GM21447 (cell line): Measurements from ENCODE around the gene SUSD1.
A peak's percentile ranks its signal among the peaks of the same experiment; 100 is the strongest.

Experiments
- ATAC-seq: cut with Tn5 transposase; IDR thresholded peaks from one replicate; pipeline ENCODE4 v1.9.1; 2021; ENCODE audit not compliant: unreplicated experiment

SUSD1 gene

DNA sequence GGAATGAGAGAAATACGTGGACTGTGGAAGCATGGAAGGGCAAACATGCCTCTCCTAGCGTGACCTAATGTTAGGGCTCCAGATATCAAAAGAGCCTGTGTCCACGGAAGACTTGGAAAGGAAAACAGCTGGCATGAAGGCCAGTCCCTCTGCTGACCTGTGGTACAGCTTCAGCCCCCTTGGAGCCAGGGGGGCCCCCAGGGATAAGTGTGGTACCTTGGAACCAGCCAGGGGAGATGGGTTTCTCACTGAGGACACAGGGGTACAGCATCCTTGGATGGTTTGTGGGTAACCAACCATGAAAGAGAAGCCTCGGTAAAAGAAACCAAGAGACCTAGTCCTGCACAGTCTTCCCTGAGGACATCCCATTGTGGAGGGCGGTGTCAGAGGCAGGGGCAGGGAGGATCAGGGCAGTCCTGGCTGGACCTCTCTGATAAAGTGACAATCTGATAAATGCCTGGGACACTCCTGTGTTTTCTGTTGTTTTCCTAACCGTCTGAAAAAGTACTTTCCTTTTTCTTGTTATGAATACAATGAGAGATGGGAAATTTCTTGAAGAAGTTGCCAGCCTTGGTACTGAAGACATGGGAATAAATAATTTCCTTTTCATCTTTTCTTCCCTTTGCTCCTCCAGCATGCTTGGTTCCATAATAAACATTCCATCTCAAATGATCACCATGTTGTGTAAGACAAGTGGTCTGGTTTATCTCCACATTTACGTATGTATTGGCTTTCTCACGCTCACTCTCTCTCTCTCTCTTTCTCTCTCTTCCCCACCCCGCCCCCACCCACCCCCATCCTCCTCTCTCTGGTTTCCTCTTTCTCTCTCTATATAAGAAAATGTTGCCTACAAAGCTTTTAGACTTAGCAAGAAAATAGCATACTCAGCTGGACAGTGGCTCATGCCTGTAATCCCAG is 102.1 kb downstream of the SUSD1 start:
- ATAC-seq = no peak

GRCh38 chr9:112069318-112070169 is 105.6 kb downstream of the SUSD1 start:
- ATAC-seq = no peak

DNA sequence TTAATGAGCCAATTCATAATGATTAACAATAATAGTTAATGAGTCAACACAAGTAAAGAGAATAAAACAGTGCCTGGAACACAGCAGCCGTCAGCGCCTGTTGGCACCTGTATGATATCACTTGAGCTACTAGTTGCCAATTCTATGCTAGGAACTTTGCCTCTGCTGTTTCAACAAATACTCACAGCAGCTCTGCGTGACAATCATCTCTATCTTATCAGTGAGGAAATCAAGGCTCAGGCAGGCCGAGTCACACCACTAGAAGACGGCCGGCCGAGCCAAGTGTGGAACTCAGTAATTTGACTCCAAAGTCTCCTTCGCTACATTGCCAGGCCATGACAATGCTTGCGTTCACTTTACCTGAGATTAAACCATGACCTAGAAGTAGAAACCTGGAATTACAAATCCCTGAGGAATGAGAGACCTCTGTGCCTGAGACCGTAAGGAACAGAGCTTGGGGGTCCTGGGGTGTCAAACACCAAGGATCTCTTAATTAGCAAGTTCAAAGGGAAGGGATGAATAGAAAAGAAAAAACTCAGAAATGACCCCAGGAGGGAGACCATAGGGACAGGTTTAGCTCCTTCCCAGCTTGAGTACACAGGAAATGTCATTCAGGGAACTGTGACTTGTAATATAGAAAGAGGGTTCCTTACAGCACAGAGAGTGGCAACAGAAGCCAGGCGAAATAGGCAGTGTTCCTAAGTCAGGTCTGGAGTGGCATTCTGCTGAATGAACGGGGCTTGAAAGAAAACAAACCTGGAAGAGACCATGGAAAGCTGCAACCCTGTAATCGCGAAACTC is 109.1 kb downstream of the SUSD1 start:
- no peak for ATAC-seq

DNA sequence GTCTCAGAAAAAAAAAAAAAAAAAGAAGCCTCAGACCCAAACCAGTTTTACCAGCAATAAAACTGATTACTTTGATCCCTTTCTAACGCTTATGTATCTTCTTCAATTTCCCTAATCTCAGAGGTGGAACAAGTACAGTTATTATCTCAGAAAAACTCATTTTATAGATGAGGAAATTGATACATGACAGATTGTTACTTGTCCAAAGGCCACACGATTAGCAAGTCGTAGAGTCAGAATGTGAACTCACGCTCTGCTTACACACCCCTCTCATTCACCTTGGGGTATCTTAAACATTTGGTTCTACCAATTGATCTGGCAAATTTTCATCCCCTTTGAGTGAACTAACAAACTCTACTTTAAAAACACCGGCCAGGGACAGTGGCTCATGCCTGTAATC is 110.2 kb downstream of the SUSD1 start:
- no peak for ATAC-seq

DNA sequence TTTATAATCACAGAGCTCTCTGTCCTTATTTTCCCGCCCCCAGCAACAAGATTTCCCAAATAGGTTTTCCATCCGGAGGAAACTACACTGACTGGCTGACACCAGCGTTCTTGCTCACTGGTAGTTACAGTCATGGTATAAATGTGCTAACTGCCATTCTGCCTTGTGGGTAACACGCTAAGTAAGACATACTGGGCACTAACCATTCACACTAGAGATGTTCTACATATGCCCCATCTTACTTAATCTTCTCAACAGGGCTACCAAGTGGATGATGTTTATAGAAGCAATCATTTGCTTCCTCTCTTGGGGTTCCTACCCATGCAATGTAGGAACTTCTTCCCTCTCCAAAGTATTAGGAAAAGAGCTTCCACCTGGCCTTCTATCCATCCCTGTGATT is 111.5 kb downstream of the SUSD1 start:
- no peak for ATAC-seq

DNA sequence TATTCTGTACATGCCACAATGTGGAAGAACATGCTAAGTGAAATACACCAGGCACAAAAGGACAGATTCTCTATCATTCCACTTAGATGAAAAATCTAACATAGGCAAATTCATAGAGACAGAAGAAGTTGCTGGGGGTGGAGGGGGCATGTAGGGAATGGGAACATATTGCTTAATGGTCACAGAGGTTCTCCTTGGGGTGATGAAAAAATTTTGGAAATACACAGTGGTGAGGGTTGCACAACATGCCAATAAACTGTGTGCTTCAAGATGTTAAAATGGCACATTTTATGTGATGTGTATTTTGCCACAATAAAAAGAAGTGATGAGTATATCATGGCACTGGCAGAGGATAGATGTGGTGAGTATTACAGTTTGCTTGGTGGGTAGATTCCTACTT is 111.9 kb downstream of the SUSD1 start:
- ATAC-seq = no peak

DNA sequence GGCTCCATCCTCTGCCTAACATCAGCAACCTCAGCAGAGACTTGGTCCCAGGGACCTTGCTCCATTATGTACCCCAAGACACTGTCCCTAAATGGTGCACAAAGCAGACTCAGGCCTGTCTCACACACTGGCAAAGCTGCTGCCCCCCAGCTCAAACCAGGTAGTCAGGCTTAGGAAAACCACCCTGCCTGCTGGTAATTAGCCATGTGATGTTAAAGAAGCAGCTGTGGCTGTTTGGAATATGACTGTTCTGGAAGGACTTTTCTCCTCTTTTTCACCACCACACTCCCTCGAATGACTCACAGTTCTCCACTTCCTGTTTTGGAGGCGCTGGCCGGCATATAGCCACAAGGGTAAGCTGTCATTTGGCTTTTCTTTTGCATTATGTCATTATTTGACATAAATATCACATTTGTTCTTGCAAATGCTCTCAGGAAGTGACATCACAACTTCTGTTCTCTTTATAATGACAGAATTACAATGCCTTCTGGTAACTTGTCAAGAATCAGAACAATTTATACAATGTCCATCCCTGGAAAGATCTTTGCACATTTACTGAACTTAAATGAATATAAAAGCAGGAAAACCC is 113.9 kb downstream of the SUSD1 start:
- peak; percentile 88 for ATAC-seq

DNA sequence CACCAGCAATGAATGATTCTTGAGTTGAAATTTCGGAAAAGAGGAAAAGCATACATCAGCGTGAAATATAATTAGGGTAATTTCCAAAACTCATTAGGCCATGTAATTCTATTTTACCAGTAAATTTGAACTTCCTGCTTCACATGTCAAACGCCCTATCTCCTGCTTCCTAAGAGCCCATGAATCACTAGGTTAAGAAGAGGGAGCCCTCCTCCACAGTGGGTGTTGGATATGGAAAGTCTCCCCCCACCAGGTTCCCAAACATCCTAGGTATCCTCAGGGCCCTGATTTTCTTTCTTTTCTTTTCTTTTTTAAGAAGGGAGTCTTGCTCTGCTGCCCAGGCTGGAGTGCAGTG is 115.2 kb downstream of the SUSD1 start:
- ATAC-seq = no peak

GRCh38 chr9:112059145-112059965 is 115.7 kb downstream of the SUSD1 start:
- no peak for ATAC-seq

GRCh38 chr9:112056996-112057395 is 118.1 kb downstream of the SUSD1 start:
- no peak for ATAC-seq

GRCh38 chr9:112054916-112055315 is 120.2 kb downstream of the SUSD1 start:
- no peak for ATAC-seq

DNA sequence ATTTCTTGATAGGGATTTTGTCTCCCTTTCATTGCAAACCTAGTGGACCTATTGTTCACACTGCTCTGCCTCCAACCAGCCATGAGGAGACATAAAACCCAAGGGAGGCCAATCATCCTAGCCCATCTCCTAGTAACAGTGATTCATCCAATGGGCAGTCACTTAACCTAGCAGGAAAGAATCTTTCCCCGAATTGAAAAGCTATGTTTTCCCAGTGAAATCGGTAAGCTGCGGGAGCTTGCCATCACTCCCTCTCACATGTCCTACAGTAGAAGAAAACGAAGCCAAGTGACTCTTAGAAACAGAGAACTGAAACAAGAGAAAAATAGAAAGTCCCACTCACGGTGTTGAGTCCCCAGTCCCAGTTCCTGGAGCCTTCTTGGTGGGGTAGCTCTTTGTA is 123.3 kb downstream of the SUSD1 start:
- no peak for ATAC-seq

GRCh38 chr9:112050544-112051475 is 124.3 kb downstream of the SUSD1 start:
- no peak for ATAC-seq

DNA sequence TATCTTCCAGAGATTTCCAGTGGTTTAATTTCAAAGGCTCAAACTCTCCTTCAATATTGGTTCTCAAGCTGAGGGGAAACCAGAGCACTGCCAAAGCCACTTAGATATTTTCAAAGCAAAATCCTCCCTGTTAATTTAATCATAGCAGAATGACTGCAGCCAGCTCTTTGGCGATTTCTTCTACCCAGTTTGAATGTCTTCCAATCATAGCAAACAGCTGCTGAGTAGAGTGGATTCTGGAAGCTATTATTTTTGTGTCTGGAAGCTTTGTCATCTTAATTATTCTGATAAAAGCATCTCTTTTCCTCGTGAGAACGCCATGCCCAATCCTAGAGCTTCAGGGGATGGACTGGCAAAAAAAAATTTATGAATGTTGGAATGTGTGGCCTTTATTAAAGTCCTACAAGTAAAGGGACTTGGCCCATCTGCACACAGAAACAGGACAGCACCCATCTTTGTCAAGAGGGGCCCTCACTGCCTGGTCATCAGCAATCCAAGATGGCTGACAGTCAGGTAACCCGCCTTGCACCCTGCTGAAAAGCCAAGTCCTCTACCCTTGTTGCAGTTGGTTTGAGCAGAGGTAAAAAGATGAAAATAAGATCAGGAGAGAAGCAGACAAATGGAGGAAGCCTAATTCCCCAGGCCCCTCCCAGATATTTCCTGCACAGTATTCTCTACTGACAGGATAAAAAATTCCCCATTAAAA is 125.1 kb downstream of the SUSD1 start:
- ATAC-seq = no peak

DNA sequence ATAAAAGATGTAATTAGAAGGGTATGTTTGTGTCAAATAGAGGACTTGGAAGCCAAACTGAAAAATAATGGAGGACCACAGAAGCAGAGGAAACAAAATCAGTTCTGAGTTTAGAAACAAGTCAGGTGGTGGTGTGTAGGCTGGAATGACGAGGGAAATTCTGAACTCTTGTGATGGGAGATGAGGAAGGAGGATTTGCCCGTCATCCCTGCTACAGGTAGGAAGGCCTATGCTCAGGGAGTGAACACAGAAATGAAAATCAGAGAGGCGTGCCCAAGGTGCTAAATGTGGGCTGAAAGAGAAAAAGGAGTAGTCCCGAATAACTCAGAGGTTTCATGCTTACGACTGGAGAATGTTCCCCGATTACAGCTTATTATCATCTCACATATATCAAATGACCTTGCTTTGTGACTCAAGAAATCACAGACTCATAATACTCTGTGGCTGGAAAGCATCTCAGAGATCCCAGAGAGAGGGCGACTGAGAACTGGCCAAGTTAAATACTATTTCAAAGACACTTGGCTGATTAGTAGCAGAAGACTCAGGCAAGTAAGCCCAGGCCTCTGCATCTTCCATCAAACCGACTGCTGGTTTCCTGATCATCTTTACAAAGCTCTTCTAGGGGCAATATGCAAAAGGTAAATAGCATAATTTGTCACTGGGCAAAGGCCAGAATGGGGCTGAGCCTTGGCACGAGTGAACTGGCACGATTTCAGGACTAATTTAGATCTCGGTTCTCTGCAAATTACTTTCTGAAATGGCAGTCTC is 126.0 kb downstream of the SUSD1 start:
- ATAC-seq = no peak

GRCh38 chr9:112047538-112048066 is 127.5 kb downstream of the SUSD1 start:
- ATAC-seq = no peak

DNA sequence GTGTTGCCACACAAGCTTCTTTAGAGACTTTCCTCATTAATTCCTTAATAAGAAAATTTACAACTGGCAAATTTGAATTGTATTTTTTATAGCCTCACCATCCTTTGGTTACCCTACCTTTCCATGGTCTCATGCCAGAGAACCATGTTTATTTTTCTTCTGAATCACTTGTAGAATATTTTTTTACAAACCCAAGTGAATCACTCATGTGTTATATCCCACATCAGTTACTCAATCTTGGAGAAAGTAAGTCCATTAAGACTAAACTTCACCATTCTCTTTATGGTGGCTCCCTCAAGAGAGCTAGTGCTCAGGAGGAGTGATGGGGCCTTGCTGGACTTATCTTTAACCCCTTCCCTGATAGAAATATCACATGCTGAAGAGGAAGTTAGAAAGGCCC is 128.9 kb downstream of the SUSD1 start:
- no peak for ATAC-seq
